GM21423 (cell line): ENCODE results near the gene IQCF2.
"Not testable (repeated sequence)": the region's sequence is repeated elsewhere in the genome, so short reads cannot be mapped to it uniquely, and the experiment has no call there.

Experiments
- ATAC-seq: cut with Tn5 transposase; IDR thresholded peaks from one replicate; pipeline ENCODE4 v1.9.1; 2021; ENCODE audit warnings: mild to moderate bottlenecking, moderate library complexity; ENCODE audit not compliant: unreplicated experiment

Gene IQCF2

GRCh38 chr3:51876186-51876585, 14.8 kb downstream of the IQCF2 start:
- no peak for ATAC-seq

GRCh38 chr3:51879937-51880336, 18.5 kb downstream of the IQCF2 start:
- ATAC-seq: no peak

GRCh38 chr3:51886447-51886846, 25.0 kb downstream of the IQCF2 start:
- ATAC-seq: no peak

- ATAC-seq: no peak
Observed at GRCh38 chr3:51887620-51888019, 26.2 kb downstream of the IQCF2 start.

- no peak for ATAC-seq
Observed at GRCh38 chr3:51888463-51889105, 27.2 kb downstream of the IQCF2 start.

GRCh38 chr3:51891242-51892039, 30.0 kb downstream of the IQCF2 start:
- no peak for ATAC-seq

GRCh38 chr3:51894391-51894790, 33.0 kb downstream of the IQCF2 start:
- no peak for ATAC-seq

GRCh38 chr3:51894939-51895338, 33.5 kb downstream of the IQCF2 start:
- no peak for ATAC-seq

- ATAC-seq: no peak
Observed at GRCh38 chr3:51896607-51897305, 35.3 kb downstream of the IQCF2 start.

GRCh38 chr3:51897391-51897790, 36.0 kb downstream of the IQCF2 start:
- ATAC-seq: no peak

GRCh38 chr3:51900043-51900442, 38.6 kb downstream of the IQCF2 start:
- not testable (repeated sequence) for ATAC-seq

- ATAC-seq: not testable (repeated sequence)
Observed at GRCh38 chr3:51902361-51902760, 40.9 kb downstream of the IQCF2 start.

GRCh38 chr3:51904034-51904823, 42.8 kb downstream of the IQCF2 start:
- ATAC-seq: no peak

GRCh38 chr3:51908026-51908425, 46.6 kb downstream of the IQCF2 start:
- no peak for ATAC-seq
